GM19035 (cell line): Measurements from ENCODE around the gene VENTX.

ENCODE experiments used
- ATAC-seq: cut with Tn5 transposase; IDR thresholded peaks from one replicate; pipeline ENCODE4 v1.9.1; 2021; ENCODE audit not compliant: unreplicated experiment

VENTX gene

DNA sequence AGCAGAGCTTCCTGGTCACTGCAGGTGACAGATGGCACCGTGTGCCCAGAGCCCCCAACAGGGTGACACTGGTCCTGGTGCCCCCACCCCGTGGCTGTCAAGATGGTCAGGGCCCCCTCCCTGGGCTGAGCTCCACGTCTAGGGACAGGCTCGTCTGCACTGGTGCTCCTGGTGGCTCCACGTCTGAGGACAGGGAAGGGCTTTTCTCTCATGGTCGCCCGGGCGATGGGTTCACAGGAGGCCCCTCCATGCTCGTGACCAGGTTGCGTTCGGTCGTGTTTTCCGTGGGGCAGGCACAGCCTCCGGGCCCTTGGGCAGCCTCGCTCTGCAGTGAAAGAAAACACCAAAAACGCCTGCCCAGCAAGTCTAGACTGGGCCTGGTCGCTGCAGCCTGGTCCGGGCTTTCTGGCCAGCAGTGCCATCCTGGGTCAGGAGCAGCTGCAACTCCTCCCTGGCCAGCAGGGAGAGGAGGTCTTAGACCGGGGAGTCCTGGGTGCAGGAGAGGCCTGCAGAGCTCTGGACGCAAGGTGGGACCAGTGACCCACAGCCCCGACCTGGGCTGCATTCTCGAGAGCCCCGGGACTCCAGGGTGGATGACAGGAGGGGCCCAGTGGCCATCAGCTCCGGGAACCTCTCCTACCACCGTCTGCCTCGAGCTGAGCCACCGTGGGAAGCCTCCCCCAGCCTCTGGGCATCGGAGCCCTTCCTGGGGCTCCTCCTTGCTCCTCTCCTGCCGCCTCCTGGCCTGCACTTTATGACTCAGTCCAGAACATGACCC lies 35.5 kb upstream of the VENTX start:
- ATAC-seq = no peak

GRCh38 chr10:133202778-133203651 lies 34.6 kb upstream of the VENTX start:
- ATAC-seq = no peak

DNA sequence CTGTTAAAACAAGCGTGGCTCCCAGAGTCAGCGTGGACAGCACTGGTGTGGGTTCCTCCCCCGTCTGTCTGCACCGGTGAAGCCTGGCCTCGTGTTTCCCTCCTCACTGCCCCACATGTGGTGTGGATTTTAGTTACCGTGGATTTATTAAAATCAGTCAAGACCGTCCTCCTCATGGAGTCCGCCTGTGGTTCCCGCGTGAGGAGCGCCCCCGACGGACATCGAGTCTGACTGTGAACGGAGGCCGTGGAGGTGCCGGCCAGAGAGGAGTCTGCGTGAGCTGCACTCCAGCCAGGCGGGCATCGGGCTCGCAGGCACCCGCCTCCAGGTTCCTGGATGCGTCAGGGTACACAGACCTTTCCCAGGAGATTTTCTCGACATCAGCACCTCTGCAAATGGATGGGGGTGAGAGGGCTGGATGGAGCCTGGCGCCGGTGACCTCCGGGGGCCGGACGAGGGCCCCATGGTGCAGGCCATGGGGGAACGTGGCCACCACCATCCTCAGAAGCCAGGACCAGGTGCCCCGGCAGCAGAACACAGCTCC lies 33.9 kb upstream of the VENTX start:
- no peak for ATAC-seq

DNA sequence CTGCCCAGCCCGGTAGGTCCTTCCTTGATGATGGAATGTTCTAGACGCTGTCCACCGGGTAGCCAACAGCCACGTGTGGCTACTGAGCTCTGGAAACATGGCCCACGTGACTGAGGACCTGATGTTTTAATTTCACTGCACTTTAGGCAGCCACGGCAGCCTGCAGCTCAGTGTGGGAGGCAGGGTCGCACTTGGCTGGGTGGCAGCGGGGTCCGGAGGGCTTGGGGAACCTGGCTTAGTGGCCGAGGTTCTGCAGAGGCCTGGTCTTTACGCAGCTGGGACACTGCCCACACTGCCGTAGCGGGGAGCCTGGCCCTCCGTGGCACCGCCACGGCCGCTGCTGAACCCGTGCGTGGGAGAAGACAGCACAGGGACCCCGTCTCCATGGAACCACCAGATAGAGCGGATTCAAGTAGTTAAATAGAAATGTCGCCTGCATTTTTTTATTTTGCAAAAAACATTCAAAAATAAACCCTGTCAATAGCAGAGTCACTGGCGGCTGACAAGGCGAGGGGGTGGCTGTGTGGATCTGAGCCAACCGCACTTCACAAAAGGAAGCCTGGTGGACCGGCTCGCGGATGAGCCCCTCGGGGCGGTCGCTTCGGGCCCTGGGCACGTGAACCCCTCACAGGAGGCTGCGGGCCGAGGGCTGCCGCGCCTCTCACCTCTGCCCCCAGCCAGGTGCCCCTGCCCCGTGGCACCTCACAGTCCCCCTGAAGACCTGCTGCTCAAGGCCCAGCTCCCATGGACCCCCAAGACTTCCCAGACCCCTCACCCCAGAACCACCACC lies 33.2 kb upstream of the VENTX start:
- ATAC-seq = no peak

DNA sequence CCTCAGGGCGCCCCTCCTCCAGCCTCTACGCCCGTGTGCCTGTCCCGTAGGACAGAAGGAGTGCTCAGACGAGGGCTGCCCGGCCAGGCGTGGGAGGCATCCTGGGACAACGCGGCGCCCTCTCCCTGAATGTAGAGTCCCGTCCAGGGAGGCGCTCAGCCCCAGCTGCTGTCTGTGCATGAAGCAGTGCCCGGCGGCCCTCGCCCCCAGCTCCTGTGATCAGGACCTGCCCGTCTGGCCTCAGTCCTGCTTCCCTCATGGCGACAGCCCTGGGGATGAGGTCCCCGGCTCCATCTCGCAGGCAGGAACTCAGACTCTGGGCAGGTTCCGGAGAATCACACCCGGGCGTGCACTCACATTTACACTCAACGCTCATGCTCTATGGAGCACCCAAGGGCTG lies 32.5 kb upstream of the VENTX start:
- ATAC-seq = no peak

DNA sequence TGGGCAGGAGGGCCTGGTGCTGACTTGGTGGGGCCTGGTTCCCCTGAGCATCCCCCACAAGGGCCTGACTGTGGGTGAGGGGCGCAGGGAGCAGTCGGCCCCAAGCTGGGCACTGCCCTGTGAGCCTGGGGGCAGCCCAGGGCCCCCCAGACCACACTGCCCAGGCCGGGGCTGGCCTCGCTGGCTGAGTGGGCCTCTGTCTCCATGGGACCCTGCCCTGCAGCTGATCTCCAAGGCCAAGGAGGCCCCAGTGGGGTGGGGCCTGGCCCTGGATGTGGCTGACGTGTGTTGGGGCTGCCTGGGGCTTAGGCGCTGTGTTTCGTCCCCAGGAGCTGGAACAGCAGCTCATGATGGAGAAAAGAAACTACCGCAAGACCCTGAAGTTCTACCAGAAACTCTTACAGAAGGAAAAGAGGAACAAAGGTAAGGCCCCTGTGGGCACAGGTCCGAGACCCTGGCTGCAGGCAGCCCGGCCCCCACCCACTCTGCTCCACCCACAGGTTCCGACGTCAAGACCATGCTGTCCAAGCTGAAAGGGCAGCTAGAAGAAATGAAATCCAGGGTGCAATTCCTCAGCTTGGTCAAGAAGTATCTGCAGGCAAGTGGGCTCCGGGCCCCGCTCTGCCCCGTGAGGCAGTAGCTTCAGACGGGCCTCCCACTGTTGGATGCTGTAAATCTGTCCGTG lies 31.2 kb upstream of the VENTX start:
- ATAC-seq = no peak

DNA sequence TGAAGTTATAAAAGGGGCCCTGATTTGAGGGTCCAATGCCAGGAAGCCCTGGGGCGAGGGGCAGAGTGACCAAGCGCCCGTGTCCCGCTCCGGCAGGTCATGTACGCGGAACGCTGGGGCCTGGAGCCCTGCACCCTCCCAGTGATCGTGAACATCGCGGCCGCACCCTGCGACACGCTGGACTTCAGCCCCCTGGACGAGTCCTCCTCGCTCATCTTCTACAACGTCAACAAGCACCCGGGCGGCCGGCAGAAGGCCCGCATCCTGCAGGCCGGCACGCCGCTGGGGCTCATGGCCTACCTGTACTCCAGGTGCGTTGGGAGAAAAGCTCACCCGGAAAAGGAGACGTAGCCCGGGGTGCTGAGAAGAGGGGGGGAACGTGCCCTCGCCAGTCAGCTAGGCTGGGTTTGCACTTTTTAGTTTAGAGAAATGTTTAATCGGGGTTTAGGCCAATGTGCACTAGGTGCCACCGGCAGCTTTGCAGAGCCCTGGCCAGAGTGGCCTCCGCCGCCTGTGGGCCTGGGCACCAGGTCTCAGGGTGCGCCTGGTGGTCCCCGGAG lies 30.5 kb upstream of the VENTX start:
- no peak for ATAC-seq

DNA sequence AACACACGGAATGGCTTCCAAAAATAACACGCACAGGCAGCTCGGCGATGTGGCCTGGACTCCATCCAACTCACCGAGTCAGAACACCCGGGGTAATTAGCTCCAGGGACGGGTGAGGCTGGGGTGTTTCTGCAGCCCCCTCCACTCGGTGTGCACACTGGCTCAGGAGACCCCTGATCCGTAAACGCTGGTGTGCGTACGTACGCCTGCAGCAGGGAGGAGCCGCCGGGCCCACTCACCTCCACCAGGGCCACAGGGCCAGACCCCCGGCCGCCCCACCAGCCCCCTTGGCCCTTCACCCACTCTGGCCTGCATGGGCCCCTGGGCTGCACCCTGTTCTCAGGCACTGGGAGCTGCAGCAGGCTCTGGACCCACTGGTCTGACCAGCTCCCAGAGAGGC lies 30.0 kb upstream of the VENTX start:
- ATAC-seq = no peak

DNA sequence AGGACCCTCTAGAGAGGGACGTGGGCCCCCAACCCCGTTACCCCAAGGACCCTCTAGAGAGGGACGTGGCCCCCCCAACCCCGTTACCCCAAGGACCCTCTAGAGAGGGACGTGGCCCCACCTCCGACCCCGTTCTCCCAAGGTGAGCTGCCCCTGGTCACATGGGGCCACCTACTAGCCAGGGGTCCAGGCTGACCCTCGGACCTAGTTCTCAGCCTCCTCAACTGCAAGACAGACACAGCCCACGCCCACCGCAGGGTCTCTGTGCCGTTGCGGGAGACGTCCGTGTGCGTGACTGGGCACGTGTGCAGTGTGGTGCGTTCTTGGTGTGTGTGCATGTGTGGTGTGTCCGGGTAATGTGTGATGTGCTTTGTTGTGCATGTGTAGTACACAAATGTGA lies 29.2 kb upstream of the VENTX start:
- ATAC-seq = no peak

GRCh38 chr10:133209117-133209516 lies 28.5 kb upstream of the VENTX start:
- ATAC-seq = no peak

DNA sequence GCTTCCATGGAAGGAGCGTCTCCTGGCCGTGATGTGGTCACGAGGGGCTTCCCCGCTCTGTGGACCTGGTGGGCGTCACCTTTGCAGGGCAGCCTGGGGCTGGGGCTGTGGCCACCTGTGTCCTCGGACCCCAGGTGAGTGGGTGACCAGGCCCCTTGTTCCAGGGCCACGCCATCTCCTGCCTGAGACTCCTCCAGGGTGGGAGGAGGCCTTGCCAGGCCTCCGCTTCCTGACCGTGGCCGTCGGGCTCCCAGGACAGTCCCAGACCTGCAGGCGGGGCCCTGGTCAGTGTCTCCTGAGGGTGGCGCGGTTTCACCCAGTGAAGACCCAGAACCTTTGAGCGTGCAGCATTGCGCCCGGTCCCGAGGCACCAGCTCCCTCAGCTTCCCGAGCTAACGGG lies 28.0 kb upstream of the VENTX start:
- no peak for ATAC-seq

DNA sequence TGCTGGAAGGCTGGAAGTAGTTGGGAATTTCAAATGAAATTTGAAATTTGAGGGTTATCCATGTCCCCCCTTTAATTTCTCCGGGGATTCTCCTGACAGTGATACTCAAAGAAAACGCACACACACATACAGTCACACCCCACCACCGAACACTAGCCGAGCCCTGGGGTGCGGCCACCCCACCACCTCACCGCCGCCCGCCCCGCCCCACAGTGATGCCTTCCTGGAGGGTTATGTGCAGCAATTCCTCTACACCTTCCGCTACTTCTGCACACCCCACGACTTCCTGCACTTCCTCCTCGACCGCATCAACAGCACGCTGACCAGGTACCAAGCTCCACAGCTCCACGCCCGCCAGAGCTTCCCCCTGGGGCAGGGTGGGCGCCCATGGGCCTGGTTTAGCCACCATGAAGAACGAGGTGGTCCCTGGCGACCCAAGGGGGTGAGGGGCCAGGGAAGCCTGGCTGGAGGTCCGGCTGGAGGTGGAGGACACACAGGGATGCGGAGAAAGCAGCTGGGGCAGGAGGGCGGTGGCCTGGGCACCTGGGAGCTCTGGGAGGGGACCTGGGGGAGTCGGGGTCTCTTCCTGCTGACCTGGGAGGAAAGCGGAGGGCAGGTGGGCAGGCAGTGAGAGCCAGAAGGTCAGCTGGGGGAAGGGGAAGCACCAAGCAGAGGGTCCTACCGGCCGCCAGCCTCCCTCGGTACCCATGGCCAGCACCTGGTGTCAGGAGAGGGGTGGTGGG lies 27.1 kb upstream of the VENTX start:
- ATAC-seq = no peak

DNA sequence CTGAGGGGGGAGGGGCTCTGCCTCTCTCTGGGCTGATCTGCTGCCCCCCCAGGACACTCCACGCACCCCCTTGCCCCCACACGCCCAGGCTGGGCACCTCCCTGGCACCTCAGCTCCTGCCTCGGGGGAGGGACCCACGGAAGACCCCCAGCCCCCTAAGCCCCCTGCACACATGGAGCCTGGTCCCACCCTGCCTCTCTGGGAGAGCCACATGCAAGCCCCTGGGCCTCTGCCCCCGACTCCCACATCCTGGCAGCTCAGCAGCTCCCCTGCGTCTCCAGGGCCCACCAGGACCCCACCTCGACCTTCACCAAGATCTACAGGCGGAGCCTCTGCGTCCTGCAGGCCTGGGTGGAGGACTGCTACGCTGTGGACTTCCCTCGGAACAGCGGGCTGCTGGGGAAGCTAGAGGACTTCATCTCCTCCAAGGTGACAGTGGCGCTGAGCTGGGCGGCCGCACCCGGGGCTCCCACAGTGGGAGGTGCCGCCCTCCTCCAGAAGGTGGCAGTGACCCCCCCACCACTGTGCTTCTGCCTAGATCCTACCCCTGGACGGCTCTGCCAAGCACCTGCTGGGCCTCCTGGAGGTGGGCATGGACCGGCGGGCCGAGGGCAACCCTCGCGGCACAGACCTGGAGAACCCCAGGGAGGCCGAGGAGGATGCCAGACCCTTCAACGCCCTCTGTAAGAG lies 26.4 kb upstream of the VENTX start:
- no peak for ATAC-seq

DNA sequence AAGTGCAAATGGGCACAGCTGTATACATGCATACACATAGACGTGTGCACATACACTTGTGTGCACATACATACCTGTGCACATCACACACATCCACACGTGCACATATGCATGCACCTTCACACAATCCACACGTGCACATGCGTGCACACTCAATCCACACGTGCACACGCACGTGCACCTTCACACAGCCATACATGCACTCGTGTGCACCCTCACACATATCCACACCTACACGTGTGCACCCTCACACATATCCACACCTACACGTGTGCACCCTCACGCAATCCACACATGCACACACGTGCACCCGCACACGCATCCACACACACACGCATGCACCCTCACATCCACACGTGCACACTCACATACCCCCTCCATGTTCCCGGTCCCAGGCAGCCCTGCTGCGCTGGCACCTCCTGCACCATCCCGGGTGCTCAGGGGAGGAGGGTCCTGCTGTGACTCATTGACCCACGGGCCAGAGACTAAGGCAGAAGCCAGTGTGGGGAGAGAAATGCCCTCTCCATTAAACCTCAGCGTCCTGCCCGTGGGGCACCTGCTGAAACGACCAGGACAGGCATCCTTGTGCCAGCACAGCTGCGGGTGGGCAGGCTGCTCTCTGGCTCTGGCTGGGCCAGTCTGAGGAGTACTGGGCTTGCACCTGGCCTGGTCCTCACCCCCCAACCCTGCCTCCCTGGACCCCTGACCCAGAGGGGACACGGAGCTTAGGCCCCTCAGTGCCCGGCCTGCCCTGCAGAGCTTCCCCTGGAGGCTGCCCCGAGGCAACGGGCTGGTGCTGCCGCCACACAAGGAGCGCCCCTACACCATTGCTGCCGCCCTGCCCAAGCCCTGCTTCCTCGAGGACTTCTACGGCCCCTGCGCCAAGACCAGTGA lies 25.4 kb upstream of the VENTX start:
- ATAC-seq = no peak

GRCh38 chr10:133212853-133213494 lies 24.7 kb upstream of the VENTX start:
- ATAC-seq = no peak

DNA sequence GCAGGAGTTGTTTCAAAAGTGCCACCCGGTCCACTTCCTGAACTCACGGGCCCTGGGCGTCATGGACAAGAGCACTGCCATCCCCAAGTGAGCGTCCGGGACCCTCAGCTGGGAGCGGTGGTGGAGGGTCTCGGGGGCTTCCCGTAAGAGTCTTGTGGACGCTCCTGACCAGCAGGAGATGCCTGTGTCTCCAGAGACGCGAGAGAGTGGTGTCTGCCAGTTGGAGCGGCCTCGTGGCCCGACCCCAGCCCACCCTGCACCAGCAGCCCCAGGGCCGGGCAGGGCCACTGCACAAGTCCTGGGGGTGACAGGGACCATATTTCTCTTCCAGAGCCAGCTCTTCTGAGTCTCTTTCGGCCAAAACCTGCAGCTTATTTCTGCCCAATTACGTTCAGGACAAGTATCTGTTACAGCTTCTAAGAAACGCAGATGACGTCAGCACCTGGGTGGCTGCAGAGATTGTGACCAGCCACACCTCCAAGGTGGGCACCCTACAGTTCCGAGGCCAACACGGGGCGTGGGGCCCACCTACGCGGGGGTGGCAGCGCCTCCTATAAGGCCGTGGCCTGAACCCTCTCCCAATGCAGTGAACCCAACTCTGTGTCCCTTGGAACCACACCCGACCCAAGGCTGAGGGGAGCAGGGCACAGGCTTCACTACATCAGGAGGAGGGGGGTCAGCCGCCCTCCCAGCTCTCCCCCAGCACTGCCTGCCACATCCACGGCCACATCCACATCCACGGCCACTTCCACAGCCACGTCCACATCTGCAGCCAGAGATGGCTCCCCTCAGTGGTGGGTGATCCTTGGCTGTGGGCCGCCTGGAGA lies 23.8 kb upstream of the VENTX start:
- no peak for ATAC-seq
